Measurements from ENCODE around the gene FOXM1.

Gene FOXM1, protein sequence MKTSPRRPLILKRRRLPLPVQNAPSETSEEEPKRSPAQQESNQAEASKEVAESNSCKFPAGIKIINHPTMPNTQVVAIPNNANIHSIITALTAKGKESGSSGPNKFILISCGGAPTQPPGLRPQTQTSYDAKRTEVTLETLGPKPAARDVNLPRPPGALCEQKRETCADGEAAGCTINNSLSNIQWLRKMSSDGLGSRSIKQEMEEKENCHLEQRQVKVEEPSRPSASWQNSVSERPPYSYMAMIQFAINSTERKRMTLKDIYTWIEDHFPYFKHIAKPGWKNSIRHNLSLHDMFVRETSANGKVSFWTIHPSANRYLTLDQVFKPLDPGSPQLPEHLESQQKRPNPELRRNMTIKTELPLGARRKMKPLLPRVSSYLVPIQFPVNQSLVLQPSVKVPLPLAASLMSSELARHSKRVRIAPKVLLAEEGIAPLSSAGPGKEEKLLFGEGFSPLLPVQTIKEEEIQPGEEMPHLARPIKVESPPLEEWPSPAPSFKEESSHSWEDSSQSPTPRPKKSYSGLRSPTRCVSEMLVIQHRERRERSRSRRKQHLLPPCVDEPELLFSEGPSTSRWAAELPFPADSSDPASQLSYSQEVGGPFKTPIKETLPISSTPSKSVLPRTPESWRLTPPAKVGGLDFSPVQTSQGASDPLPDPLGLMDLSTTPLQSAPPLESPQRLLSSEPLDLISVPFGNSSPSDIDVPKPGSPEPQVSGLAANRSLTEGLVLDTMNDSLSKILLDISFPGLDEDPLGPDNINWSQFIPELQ

DNA sequence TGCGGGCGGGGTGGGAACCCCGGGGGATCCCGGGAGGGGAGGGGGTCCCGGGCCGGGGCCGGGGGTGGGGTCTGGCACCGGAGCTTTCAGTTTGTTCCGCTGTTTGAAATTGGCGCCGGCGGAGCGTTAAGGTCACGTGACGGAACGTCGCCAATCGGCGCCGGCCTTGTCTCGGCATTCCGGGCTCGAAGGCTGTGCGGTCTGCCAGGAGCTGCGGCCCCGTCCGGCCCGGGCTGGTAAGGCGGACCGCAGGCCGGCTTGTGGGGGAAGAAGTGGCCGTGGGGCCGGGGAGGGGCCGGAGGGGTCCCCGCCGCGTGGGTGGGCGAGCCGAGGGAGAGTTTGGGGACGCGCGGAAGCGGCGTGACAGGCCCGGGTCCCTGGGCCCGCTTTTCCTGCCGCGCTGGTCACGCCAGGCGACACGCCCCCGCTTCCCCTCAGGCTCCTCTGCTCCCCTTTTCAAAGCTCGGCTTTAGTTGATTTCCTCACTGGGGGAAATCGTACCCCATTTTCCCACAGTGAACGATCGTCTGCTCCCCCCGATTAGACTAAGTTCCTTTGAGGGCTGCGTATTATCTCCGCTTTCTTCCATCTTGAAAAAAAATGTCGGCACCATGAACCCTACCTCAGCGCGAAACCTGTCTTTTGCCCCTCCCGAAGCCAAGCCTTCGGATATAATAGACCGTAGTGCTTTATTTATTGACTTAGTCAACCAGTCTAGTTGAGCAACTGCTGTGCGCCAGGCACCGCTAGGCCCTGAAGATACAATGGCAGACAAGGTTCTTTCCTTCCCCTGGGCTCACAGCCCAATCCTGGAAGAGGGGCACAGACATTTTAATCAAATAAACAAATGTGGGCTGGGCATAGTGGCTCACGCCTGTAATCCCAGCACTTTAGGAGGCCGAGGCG, at the start of gene FOXM1, which contains the start of gene RHNO1:
TSS of gene FOXM1 (minus strand) at position 128 of the 906 bp plus-strand sequence. CDS start 2,696 bp downstream, outside the sequence.
TSS of gene RHNO1 (plus strand) at position 177 of the 906 bp plus-strand sequence. CDS start 8,144 bp downstream, outside the sequence.
- peak; percentile 94 for DNase-seq (ENCODE audit: low spot score)

DNA sequence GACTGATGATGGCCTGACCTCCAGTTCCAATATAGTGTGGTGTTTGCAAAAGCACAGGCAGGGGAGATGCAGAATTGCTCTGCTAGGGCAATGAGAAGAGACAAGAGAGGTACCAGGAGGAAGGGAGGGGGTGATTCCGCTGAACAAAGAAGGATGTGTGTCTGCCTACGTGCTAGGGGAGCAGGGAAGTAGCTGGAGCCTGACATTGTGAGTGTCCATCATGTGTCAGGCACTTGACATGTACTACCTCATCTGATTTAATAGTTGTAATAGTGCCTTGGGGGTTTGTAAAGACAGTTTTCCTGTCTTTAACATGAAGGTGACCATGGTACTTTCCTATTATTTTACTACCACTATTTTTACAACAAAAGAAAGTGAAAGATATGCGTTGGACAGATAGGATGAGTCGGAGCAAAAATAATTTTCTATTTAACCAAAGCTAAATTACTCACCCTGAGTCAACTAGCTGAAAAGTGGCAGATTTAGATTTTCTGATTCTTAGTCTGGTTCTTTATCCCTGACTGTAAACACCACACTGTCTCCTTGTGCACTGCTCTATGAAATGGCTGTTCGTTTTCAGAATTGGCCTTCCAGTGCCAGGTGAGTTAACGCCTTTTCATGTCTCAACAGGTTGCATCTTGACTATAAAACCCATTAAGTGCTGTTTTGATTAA, 48.5 kb upstream of the FOXM1 start:
- no peak for DNase-seq (ENCODE audit: low spot score)

DNA sequence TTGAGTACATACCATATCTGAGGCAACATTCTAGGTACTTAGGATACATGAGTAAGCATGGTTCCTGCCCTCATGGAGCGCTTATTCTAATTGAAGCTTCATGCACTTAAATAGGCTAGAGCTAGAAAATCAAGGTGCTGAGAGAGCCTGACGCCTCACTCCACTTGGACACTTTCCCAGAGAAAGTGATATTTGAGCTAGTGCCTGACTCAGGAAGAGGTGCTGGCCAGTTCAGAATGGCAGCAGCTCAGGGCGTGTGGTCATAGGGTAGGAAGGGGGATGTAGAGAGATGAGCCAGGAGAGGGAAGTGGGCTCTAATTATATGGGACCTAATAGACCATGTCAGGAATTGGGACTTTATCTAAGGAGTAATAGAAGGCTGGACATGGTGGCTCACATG, 47.0 kb upstream of the FOXM1 start:
- DNase-seq (ENCODE audit: low spot score) = no peak

DNA sequence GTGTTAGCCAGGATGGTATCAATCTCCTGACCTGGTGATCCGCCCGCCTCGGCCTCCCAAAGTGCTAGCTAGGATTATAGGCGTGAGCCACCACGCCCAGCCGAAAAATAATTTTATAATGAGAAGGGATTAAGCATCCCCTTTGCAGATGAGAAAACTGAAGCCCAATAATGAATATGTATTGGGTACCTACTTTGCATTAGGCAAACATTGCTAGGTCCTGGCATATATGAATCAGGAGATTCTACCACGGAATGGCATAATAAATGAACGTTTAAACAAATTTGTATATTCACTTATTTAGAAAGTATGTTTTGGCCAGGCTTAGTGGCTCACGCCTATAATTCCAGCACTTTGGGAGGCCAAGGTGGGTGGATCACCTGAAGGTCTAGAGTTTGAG, 46.1 kb upstream of the FOXM1 start:
- DNase-seq (ENCODE audit: low spot score) = no peak

DNA sequence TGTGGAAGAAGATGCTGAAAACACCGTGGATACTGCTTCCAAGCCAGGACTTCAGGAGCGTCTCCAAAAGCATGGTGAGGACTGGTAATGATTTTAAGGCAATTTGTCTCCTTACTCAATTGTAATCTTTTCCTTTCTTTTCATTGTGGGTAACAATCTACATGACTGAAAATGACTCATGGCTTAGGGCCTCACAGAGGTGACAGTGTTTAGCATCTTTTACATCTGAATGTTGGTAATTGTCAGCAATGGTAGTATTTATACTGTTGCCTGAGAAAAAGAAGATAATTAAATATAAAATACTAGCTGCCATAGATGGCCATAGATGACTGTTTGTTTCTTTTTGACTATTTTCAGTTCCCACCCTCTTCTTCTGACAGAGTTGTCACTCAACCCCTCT, 45.4 kb upstream of the FOXM1 start:
- no peak for DNase-seq (ENCODE audit: low spot score)

DNA sequence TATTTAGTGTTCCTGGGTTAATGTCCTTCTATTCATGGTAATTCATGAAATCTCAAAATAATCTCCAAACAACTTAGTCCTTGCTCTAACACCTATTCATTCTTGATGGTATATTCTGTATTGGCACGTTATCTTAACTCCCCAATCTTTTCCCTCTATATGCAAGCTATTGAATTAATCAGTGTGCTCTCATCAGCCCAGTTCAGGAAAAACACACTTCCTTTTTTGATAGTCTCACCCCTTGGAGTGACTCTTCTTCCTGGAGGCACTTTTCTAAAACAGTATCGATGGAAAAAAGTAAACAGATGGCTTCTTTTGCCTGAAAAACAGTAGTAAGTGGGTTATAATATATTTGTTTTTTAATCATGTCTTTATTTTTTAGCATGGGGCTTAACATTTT, 42.3 kb upstream of the FOXM1 start:
- DNase-seq (ENCODE audit: low spot score) = no peak

DNA sequence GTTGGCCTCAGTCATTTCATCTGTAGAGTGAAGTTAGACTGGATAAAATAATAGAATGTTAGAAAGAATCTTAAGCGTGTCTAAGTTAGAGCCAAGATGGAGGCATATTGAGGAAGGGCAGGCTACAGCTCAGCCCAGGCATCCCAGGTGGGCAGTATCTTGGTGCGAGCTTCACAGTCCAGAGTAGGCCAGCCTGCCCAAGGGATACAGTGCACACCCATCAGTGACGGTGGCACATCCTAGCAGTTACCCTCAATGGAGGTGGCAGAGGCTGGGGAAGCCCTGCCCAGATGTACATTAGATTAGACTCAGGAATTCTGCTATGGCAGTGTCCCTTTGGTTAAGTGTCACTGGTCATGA, 35.2 kb upstream of the FOXM1 start:
- DNase-seq (ENCODE audit: low spot score) = no peak

DNA sequence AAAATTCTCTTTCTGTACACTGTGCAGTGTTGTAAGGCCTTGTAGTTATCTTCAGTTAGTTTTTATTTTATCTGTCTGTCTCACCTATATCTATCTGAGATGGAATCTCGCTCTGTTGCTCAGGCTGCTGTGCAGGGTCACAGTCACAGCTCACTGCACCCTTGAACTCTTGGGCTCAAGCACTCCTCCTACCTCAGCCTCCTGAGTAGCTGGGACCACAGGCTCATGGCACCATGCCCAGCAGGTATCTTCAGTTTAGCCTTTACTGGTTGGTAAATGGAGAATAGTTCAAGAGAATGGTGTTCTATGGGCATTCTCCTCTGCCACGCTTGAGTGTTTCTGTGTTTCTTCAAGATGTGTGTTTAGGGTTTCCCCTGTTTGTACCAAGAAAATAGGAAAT, 27.3 kb upstream of the FOXM1 start:
- no peak for DNase-seq (ENCODE audit: low spot score)

DNA sequence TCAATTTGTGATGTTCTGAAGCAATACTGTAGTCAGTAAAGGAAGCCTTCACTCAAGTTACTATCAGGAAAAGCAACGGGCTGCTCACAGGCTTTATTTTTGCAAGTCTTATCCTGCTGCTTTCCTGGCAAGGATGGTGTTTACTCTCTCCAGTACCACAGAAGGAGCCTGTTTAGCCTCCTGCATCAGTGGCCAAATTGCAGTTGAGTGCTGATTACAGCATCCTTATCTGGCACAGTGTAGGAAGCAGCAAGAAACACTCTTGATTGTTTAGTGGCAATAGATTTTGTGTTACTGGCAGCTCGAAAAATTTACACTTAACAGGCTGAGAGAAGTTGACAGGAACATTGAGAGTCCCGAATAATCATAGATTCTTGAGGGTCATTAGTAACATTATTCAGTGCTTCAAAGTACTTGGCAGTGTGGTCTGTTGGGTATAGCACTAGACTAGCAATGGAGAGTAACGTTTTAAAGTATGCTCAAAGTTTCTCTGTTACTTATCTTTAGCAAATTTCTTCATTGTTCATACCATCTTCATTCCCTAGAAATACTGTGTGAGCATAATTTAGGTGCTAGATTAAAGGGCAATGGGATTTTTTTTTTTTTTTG, 25.4 kb upstream of the FOXM1 start:
- no peak for DNase-seq (ENCODE audit: low spot score)

DNA sequence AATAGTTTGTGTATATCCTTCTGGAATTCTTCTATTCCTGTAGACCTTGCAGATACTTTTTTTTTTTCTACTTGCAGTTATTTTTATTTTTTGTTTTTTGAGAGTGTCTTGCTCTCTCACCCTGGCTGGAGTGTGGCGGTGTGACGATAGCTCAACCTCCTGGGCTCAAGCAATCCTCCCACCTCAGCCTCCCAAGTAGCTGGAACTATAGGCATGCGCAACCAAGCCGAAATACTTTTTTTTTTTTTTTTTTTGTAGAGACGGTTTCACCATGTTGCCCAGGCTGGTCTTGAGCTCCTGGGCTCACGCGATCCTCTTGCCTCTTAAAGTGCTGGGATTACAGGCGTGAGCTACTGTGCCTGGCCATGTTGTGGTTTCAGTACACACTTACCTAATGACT, 23.7 kb upstream of the FOXM1 start:
- DNase-seq (ENCODE audit: low spot score) = no peak

DNA sequence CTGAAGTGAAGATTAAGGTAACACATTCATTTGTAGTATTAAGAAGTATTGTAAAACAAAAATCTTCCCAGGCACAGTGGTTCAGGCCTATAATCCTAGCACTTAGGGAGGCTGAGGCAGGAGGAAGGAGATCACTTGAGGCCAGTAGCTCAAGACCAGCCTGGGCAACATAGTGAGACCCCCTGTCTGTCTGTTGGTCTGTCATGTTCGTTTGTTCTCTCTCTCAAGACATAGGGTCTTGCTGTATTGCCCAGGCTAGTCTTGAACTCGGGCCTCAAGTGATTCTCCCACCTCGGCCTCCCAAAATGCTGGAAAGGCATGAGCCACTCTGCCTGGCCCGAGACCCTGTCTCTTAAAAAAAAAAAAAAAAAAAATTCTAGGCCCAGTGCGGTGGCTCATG, 20.4 kb upstream of the FOXM1 start:
- DNase-seq (ENCODE audit: low spot score) = no peak

DNA sequence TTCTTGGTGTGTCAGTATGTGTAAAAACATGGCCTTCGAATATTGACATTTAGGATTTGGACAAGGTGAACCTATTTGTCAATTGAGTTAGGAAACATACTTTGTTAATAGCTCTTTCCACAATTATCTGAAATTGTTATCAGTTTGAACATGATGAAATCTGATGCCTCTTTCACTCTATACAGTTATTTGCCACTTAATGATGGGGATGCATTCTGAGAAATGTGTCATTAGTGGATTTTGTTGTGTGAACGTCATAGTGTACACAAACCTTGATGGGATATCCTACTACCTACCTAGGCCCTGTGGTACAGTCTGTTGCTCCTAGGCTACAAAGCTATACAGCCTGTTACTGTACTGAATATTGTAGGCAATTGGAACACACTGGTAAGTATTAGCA, 18.5 kb upstream of the FOXM1 start:
- no peak for DNase-seq (ENCODE audit: low spot score)

DNA sequence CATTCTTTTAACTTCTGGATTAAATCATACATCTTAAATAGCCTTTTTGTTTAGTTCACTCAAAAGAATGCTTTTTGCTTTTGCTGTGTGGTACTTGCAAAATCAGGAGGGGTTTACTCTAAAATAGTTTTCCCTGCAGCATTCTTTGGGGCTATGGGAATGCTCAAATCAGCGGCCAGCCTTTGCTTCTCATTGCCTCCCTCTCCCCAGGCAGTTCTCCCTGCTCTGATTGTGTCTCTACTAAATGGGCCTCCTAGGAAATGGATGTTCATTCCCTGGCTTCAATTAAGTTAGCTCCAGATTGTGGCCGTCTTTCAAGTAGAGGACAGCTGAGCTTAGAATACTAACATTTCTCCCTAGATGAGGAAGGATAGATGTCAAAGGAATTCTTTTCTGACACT, 18.1 kb upstream of the FOXM1 start:
- no peak for DNase-seq (ENCODE audit: low spot score)

DNA sequence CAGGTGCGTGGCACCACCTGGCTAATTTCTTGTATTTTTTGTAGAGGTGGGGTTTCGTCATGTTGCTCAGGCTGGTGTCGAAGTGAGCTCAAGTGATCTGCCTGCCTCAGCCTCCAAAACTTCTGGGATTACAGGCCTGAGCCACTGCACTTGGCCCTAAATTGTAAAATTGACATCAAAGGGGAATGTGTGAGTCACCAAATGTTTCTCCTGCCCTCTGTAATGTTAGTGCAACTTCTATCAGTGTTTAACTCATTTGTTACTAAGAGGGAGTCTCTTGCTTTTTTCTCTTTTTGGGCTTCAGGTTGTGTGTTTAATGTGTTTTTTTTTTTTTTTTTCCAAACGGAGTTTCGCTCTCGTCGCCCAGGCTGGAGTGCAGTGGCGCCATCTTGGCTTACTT, 16.0 kb upstream of the FOXM1 start:
- DNase-seq (ENCODE audit: low spot score) = no peak

DNA sequence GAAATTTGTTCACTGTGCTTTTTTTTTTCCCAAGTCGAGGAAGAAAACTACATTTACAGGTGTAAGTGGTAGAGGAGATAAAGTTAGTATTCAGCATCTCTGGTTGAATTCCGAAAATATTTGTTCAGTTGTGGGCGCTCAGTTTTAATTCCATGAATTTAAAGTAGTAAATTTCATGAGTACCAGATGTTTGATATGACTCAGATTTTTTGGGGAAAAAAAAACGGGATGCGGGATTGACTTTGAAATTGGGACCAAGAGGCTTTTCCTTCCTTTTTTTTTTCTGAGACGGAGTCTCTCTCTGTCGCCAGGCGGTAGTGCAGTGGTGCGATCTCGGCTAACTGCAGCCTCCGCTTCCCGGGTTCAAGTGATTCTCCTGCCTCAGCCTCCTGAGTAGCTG, 15.3 kb upstream of the FOXM1 start:
- no peak for DNase-seq (ENCODE audit: low spot score)

DNA sequence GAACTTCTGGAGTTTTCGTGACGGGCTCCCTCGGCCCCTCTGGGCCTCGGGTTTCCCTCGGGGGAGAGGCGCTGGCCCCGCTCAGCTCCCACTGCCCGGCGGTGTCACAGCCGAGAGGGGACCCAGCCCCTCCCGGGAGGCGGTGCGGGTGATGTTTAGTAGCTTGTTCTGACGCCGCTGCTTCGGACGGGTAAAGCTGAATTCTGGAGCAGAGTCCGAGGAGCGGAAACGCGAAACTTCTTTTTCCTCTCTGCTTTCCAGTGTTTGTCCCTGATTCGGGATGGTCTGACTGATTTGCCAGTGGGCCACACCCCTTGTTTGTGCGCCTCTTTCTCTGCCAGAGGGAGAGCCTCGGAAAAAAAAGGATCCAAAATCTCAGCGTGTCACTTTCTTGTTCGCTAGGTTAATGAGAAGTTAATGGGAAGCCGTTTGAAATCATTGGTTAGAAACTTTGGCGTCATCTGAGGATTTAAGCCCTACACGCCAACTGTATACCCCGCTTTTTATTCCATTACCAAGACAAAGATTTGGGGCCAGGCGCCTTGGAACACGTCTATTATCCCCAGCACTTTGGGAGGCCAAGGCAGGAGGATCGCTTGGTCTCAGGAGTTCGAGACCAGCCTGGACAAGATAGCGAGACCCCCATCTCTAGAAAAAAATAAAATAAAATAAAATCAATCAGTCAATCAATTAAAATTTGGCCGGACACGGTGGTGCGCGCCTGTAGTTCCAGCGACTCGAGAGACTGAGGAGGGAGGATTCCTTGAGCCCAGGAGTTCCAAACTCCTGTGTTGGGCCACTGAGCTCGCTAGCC, 14.5 kb upstream of the FOXM1 start:
- DNase-seq (ENCODE audit: low spot score) = peak; percentile 22

DNA sequence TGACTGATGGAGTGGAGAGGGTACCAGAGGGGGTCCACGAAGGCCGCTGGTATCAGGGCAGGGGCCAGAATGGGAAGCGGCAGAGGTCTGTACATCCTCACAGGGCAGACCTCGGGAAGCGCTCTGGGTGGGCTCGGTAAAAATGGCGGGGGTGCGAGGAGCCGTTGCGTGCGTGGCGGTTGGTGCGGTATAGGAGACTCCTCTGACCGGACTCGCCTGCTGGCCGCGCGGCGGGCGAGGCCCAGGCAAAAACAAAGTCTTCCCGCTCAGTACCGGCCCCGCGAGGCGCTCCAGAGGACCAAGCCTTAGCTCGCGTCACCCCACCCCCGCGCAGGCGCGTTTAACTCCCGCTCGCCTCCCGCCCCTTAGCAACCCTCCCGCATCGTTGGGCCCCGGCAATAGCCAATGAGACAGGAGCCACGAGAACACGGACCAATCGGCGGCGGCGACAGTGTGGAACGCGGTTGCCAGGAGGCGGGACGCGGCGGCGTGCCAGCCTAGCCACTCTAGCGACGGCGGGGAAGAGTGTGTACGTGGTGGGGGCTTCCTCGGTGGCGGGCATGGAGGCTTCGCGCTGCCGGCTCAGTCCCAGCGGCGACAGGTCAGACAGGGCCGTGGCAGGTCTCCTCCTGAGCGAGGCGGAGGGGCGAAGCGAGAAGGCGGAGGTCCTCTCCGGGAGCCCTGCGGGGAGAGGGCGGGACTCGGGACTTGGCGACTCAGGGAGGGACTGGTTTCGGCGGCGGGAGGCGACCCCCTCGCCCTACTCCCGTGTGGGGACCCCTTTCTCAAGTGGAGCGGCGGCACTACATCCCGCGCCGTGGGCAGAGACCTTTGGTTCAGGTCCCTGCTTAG, 13.6 kb upstream of the FOXM1 start, which contains the start of gene TULP3:
TSS of gene TULP3 (plus strand) at position 504 of the 852 bp plus-strand sequence. CDS start at position 561, 57 bp downstream.
- DNase-seq (ENCODE audit: low spot score) = peak; percentile 97

DNA sequence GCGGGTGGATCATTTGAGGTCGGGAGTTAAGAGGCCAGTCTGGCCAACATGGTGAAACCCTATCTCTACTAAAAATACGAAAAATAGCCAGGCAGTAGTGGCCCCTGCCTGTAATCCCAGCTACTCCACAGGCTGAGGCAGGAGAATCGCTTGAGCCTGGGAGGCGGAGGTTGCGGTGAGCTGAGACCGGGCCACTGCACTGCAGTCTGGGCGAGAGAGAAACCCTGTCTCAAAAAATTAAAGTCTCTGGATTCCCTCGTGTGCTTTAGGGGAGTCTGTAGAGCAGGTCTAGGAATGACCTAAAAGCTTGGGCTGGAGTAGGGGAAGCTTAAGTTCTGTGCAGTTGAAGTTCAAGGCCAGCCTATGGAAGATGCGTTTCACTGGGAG, 13.0 kb upstream of the FOXM1 start:
- DNase-seq (ENCODE audit: low spot score) = no peak

DNA sequence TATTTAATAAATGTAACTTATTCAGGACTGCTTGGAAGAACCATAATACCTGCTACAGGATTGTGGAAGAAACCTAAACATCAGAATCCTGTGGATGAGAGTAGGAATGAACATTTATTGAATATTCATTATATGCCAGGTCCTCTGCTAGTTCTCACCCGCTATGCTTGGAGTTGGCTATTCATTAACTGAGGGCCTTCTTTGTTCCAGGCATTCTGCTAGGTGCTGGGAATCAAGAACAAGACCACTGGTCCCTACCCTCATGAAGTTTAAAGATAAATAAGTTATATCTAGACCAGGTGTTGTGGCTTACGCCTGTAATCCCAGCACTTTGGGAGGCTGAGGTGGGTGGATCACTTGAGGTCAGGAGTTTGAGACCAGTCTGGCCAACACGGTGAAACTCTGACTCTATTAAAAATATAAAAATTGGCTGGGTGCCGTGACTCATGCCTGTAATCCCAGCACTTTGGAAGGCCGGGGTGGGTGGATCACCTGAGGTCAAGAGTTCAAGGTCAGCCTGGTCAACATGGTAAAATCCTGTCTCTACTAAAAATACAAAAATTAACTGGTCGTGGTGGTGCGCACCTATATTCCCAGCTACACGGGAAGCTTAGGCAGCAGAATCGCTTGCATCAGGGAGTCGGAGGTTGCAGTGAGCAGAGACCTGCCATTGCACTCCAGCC, 9.9 kb upstream of the FOXM1 start:
- no peak for DNase-seq (ENCODE audit: low spot score)

Data from germinal center (tissue), 1 donor.